Fibroblast of villous mesenchyme (primary cell): Measurements from ENCODE around the gene AJUBA. TPM values are rescaled to one million over a fixed set of nuclear protein-coding genes. Genes with fewer than 3 reads are reported as not detected.

Experiments used
- DNase-seq: peaks from one replicate; pipeline ENCODE4 v3.0.0-alpha.2; 2010; ENCODE audit warnings: low read depth
- H3K4me3 ChIP-seq: 2 replicates; pipeline ENCODE4 v1.5.1; 2011; ENCODE audit warnings: low read depth, mild to moderate bottlenecking, low read length
- CTCF ChIP-seq: IDR thresholded peaks from 2 replicates; pipeline ENCODE4 v1.5.1; 2012; ENCODE audit warnings: low read depth, mild to moderate bottlenecking, low read length; ENCODE audit not compliant: insufficient read depth
- total RNA-seq: library from RNA; depleted of rRNA; stranded (reverse); fragments of >200 nt; gene quantifications from 2 replicates; pipeline ENCODE4 v1.2.3, GENCODE V29; 2012

Gene AJUBA
- total RNA-seq, 1 donor, result 131 TPM

GRCh38 chr14:22997676-22998323, 15.4 kb upstream of the AJUBA start:
- TF ChIP-seq CTCF, result no peak
- DNase-seq, result no peak
- H3K4me3 ChIP-seq, result no peak overlapping the region

GRCh38 chr14:22996768-22997654, 14.7 kb upstream of the AJUBA start:
- no peak overlapping the region for H3K4me3 ChIP-seq
- peak; percentile 59 for DNase-seq
- no peak for TF ChIP-seq CTCF

GRCh38 chr14:22995889-22996625, 13.7 kb upstream of the AJUBA start:
- DNase-seq, result no peak
- no peak for TF ChIP-seq CTCF
- no peak overlapping the region for H3K4me3 ChIP-seq

- no peak overlapping the region for H3K4me3 ChIP-seq
- peak; percentile 66 for DNase-seq
- peak; percentile 58 for TF ChIP-seq CTCF
Measured at GRCh38 chr14:22994762-22995275, 12.5 kb upstream of the AJUBA start.

- DNase-seq, result no peak
Measured at GRCh38 chr14:22993517-22993916, 11.2 kb upstream of the AJUBA start.

More at GRCh38 chr14:22993517-22993916, 11.2 kb upstream of the AJUBA start:
- no peak for TF ChIP-seq CTCF
- H3K4me3 ChIP-seq, result no peak overlapping the region
